Tibial artery (tissue), 4 donors: ENCODE measurements around the gene KCNN1.

Experiments
- DNase-seq, 2 donors: peaks; one replicate each; pipeline ENCODE4 v3.0.0-alpha.2; 2019
- H3K27ac ChIP-seq, 2 donors: fragments of 200-600 bp; sonication (generic) in 1 of 2; 1 replicate in 1 of 2; 2 replicates in 1 of 2; pipeline ENCODE4 v1.5.1; 2018 to 2019; ENCODE audit warnings: mild to moderate bottlenecking in 1 of 2
- H3K27me3 ChIP-seq, 2 donors: fragments of 200-600 bp; sonication (generic) in 1 of 2; one replicate each; pipeline versions ENCODE4 v1.5.1 to v1.6.0; 2016 to 2019
- H3K36me3 ChIP-seq, 3 donors: fragments of 200-600 bp; sonication (generic) in 2 of 3; one replicate each; pipeline ENCODE4 v1.5.1; 2016 to 2019; ENCODE audit warnings: mild to moderate bottlenecking in 2 of 3
- H3K4me1 ChIP-seq, 4 donors: fragments of 200-600 bp; sonication (generic) in 2 of 4; 1 replicate in 3 of 4; 2 replicates in 1 of 4; pipeline ENCODE4 v1.5.1; 2016 to 2019
- H3K4me3 ChIP-seq, 2 donors: fragments of 200-600 bp; sonication (generic) in 1 of 2; 1 replicate in 1 of 2; 2 replicates in 1 of 2; pipeline ENCODE4 v1.5.1; 2018 to 2019; ENCODE audit warnings: mild to moderate bottlenecking in 2 of 2
- H3K9me3 ChIP-seq, 3 donors: fragments of 200-600 bp; sonication (generic) in 1 of 3; one replicate each; pipeline ENCODE4 v1.5.1; 2016 to 2019
- intact Hi-C: fragments of 100-400 bp; cut with DNase I; formaldehyde crosslinking; loops from one replicate; pipeline ENCODE4 v1.15.0; 2023; ENCODE audit warnings: low total_unique reads
- TF ChIP-seq, protein P1 (sequence below), 2 experiments: fragments of 200-600 bp in 1 of 2; fragments of 450-650 bp in 1 of 2; IDR thresholded peaks; one replicate each; pipeline ENCODE4 v1.5.1; 2017 to 2019; ENCODE audit warnings: antibody characterized with exemption in 2 of 2, mild to moderate bottlenecking in 1 of 2, moderate library complexity in 1 of 2

The KCNN1 gene

DNA sequence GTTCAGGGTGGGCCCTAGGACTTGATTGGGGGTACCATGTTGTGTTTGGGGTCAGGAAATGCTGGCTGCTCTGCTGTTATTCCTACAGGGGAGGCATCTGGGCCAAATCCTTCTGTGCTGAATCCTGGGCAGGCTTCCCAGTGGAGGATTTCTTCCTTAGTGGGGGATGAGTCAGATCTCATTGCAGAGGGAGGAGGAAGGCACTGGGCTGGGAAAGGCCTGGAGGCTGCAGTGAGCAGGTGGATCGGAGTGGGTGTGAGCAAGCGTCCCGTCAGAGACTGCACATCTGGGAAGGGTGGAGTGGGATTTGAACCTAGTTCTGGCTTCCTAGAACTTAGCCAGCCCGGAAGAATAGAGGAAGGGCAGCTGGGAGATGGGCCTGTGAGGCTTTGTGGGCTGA lies 22.6 kb upstream of the KCNN1 start:
- no peaks in the 10 kb centered on the region for H3K9me3 ChIP-seq
- peaks cover 0 to 52% (median 27%) of the 10 kb centered on the region in 3 donors for H3K36me3 ChIP-seq
- H3K4me3 ChIP-seq = no peak overlapping the region
- intact Hi-C loops = loop anchor here (5.0 kb wide), 1 partner anchor 118 kb away; no protein-coding TSS in a partner anchor
- H3K27ac ChIP-seq = no peak overlapping the region
- peaks cover 0 to 23% (median 15%) of the 10 kb centered on the region in 4 donors for H3K4me1 ChIP-seq
- TF ChIP-seq, protein P1, sequence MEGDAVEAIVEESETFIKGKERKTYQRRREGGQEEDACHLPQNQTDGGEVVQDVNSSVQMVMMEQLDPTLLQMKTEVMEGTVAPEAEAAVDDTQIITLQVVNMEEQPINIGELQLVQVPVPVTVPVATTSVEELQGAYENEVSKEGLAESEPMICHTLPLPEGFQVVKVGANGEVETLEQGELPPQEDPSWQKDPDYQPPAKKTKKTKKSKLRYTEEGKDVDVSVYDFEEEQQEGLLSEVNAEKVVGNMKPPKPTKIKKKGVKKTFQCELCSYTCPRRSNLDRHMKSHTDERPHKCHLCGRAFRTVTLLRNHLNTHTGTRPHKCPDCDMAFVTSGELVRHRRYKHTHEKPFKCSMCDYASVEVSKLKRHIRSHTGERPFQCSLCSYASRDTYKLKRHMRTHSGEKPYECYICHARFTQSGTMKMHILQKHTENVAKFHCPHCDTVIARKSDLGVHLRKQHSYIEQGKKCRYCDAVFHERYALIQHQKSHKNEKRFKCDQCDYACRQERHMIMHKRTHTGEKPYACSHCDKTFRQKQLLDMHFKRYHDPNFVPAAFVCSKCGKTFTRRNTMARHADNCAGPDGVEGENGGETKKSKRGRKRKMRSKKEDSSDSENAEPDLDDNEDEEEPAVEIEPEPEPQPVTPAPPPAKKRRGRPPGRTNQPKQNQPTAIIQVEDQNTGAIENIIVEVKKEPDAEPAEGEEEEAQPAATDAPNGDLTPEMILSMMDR (IDR thresholded peaks at IDR 0.05) = no peak
- no peak for DNase-seq
- peaks cover 3 to 9% of the 10 kb centered on the region in 2 donors for H3K27me3 ChIP-seq

DNA sequence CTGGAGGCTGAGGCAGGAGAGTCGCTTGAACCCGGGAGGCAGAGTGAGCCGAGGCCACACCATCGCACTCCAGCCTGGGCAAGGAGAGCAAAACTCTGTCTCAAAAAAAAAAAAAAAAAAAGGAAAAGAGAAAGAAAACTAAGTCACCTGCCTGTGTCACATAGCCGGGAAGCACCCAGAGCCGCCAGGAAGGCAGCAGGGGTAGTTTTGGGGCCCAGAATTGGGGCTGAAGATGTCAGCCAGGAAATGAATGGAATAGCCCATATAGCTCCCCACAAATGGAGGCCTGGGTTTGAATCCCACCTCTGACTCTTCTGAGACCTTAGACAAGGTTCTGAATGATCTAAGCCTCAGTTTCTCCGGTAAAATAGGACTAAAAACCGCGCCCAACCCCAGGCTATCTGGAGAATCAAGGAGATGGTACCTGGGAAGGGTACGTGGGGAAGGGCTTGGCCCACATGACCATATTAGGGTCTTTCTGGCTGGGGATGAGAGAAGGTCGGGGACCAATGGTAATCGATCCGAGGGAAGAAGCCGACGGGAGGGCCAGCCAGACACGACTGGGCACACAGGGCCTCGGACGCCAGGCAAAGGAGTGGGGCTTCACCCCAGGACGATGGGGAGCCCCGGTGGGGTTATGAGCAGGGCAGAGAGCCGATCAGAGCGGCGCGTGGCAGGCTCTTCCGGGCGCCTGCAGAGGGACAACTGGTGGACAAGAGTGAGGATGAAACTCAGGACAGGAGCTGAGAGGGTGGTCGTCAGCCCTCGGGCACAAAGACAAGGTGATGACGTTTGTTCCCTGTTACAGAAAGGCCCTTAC lies 19.7 kb upstream of the KCNN1 start:
- peak overlapping the region; percentile 64 to 92 for H3K4me3 ChIP-seq
- no peak for DNase-seq
- H3K36me3 ChIP-seq = peaks cover 0 to 23% (median 13%) of the 10 kb centered on the region in 3 donors
- peaks cover 3 to 38% of the 10 kb centered on the region in 2 donors for H3K27me3 ChIP-seq
- peaks cover 0 to 52% (median 43%) of the 10 kb centered on the region in 4 donors for H3K4me1 ChIP-seq
- peak overlapping the region; percentile 25 to 77 for H3K27ac ChIP-seq
- TF ChIP-seq, protein P1 (IDR thresholded peaks at IDR 0.05) = no peak
- intact Hi-C loops = no loop called here
- H3K9me3 ChIP-seq = no peaks in the 10 kb centered on the region

DNA sequence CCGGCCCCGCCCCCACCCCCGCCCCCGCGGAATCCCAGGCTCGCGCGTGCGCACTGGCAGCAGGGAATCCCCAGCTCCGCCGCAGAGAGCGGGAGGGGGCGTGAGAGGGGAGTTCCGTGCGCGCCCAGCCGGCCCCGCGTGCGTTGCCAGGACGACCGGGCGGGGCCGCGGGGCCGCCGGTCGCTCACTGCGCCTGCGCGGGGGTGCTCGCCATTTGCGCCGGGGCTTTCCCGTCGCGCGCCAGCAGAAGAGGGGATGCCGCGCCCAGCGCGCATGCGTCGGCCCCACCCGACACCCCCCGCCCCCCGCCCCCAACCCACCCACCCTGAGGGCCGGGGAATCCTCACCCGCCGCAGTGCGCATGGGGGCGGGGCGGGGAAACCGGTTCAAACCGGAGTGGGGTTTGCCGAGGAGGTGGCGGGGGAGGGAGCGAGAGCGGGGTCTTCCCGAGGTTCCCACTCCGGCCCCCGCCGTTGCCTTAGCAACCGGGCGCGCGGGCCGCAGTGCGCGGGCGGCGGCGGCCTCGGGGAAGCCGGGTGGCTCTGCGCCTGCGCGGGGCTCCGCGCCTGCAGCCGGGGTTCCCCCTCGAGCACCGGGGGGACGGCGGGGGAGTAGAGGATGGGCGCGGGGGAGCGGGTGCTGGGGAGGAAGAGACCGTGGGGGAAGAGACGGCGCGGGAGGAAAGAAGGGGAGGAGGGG lies 18.9 kb upstream of the KCNN1 start:
- TF ChIP-seq, protein P1 (IDR thresholded peaks at IDR 0.05) = no peak
- intact Hi-C loops = no loop called here
- H3K36me3 ChIP-seq = peaks cover 0 to 15% (median 9%) of the 10 kb centered on the region in 3 donors
- peak; percentile 79 to 91 for DNase-seq
- H3K4me1 ChIP-seq = peaks cover 0 to 59% (median 48%) of the 10 kb centered on the region in 4 donors
- H3K27me3 ChIP-seq = peaks cover 3 to 46% of the 10 kb centered on the region in 2 donors
- peak overlapping the region; percentile 25 to 77 for H3K27ac ChIP-seq
- H3K4me3 ChIP-seq = peak overlapping the region; percentile 64 to 92
- no peaks in the 10 kb centered on the region for H3K9me3 ChIP-seq

DNA sequence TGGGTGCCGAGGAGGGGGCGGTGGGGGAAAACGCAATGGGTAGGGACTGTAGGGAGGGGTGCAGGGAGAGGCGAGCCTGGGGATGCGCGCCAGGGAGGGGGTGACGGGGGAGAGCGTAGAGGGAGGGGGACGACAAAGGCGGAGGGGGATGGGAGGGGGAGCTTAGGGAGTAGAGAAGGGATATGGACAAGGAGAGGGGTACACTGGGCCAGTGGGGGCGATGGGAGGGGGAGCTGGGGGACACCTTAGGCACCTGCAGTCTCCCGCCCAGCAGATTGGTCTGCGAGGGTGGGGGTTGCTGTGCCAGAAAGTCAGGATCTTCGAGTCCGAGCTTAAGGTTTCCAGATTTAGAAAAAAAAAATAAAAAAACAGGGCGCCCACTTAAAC lies 18.4 kb upstream of the KCNN1 start:
- no peak for DNase-seq
- H3K4me3 ChIP-seq = peak overlapping the region; percentile 64 to 92
- H3K4me1 ChIP-seq = peaks cover 0 to 59% (median 48%) of the 10 kb centered on the region in 4 donors
- H3K27me3 ChIP-seq = peaks cover 3 to 52% of the 10 kb centered on the region in 2 donors
- intact Hi-C loops = no loop called here
- TF ChIP-seq, protein P1 (IDR thresholded peaks at IDR 0.05) = no peak
- no peaks in the 10 kb centered on the region for H3K9me3 ChIP-seq
- no peak overlapping the region for H3K27ac ChIP-seq
- peaks cover 0 to 10% (median 5%) of the 10 kb centered on the region in 3 donors for H3K36me3 ChIP-seq

DNA sequence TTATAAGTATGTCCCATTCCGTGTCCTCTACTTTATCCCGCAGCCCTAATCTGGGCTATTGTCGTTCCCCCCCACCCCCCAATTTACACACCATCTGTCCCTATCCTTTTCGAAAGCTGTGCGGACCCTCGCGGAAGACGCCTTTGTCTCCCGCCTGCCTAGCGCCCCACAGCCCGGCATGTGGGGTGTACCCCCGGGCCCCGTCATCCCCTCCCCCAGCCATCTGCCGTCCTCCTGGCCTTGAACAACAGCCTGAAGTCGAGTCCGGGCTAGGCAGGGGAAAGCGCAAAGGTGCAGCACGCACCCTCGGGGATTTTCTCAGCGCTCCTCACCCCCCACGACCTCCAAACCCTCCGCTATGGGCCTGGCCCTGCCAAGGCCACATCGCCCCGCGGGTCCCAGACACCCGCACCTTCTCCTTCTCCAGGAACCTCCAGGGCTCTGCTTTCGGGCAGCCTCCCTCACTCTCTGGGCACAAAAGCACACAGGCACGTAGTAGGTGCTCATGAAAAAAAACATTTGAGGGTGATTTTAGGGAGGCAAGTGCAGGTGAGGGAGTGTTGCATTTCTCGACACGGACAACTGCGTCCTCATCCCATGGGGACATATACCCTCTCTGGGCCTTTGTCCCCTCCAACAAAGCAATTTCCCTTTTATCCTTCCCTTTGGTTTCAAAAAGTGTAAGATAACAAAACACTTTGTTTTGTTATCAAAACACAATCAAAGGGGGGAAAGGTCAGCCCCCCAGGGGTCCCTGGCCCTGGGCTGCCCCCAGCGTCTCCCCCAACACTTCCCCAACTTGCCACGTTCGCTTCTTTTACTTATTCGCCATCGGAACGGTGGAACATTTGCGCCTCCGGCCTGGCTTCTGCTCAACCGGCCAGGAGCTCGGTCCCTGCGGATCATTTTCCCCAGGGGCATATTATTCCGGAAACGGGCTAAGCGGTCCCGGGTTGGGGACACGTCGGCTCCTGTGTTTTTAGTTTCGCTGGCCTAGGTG lies 17.7 kb upstream of the KCNN1 start:
- H3K4me1 ChIP-seq = peaks cover 0 to 59% (median 48%) of the 10 kb centered on the region in 4 donors
- TF ChIP-seq, protein P1 (IDR thresholded peaks at IDR 0.05) = no peak
- H3K4me3 ChIP-seq = peak overlapping the region in 1 of 2 donors; percentile 92
- intact Hi-C loops = no loop called here
- H3K27me3 ChIP-seq = peaks cover 3 to 59% of the 10 kb centered on the region in 2 donors
- H3K36me3 ChIP-seq = peaks cover 0 to 2% (median 0%) of the 10 kb centered on the region in 3 donors
- H3K27ac ChIP-seq = no peak overlapping the region
- no peaks in the 10 kb centered on the region for H3K9me3 ChIP-seq
- DNase-seq = no peak
